GM15510 (cell line): ENCODE measurements around the gene SERPINA5.

Experiments
- POLR2A ChIP-seq: IDR thresholded peaks from 3 replicates; pipeline ENCODE4 v1.6.1; 2011; ENCODE audit warnings: borderline replicate concordance; ENCODE audit not compliant: insufficient read length; ENCODE audit errors: extremely low read depth

Gene SERPINA5

GRCh38 chr14:94562022-94562421 is 19.2 kb upstream of the SERPINA5 start:
- no peak for TF ChIP-seq POLR2A

GRCh38 chr14:94562941-94563883 is 18.0 kb upstream of the SERPINA5 start:
- TF ChIP-seq POLR2A: no peak

DNA sequence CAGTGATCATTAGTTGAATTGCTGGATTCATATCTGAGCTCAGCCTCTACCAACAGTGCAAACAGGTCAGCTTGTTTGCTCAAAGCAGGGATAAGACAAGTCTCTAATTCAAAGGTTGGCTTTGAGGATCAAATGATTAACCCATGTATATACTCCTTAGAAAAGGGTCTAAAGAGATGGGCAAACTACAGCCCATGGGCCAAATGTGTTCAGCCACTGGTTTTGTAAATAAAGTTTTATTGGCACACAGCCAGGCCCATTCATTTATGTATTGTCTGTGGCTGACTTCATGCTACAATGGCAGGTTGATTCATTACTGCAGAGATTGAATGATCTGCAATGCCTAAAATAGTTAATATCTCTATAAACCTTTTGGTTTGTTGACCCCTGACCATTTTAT is 16.8 kb upstream of the SERPINA5 start:
- TF ChIP-seq POLR2A: no peak

DNA sequence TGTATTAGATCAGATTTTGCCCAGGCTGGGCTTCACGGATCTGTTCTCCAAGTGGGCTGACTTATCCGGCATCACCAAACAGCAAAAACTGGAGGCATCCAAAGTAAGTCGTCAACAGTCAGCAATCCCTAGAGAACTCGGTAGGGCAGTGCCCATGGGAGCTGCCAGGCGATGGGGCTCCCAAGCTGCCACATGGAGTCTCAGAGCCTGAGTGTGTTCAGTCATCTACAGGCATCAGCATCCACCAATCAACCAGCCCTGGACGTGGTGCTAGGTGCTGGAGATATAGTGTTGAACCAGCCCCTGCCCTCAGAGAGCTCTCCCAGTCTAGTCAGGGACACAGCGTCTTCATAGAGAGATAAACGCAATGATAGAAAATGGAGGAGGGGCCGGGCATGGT is 13.0 kb upstream of the SERPINA5 start:
- no peak for TF ChIP-seq POLR2A

DNA sequence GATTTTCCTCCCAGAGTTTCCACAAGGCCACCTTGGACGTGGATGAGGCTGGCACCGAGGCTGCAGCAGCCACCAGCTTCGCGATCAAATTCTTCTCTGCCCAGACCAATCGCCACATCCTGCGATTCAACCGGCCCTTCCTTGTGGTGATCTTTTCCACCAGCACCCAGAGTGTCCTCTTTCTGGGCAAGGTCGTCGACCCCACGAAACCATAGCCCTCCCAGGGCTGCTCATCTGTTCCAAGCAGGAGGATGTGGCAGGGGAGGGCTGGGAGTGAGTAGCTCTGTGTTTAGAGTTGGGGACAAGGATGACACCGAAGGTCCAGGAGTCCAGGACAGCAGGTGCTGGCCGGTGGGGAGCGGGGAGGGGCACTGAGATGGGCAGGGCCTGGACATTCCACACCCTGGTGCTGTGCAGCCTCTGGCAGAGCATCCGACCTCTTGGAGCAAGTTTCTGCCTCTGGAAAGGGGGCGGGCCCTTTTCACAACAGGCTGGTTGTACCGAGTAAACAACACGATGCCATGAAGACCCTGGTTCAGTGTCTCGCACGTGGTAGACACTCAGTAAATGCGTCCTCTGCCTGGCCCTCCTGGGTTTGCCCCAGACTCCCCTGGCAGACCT is 11.7 kb upstream of the SERPINA5 start:
- no peak for TF ChIP-seq POLR2A

- TF ChIP-seq POLR2A: no peak
Observed at GRCh38 chr14:94570002-94570400, 11.2 kb upstream of the SERPINA5 start.

DNA sequence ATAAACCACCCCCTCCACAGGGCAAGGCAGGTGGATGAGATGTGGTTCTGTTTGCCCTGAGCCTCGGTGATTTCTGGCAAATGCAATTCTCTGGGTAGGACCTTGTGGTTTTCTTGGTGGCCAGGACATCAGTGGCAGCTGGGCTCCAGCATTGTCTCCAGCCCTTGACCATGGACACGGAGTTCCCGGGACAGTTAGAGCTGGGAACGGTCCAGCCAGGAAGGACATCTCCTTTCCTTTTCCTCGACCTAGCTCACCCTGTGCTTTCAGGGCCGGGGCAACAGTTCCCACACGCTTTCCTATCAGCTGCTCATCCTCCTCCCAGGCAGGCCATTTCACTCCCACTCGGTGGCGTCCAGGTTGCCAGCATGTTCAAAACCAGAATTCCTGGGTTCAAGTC is 10.8 kb upstream of the SERPINA5 start:
- TF ChIP-seq POLR2A: no peak

DNA sequence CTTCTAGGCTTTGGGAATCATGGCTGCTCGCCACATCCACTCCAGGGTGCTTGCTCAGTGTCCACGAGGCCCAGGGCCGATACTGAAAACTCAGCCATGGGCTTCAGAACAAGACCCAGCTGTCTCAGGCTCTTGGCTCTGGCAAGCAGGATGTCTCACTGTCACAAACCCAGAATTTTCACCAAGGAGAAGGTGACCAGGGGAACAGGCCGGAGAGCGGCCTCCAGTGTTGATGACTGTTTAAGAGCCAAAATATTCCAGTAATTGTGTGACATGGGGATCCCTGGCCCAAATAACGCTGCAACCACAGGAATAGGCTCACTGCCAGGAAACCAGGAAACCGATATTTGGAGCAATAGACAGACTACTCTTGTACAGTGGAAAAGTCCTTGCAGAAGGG is 9.8 kb upstream of the SERPINA5 start:
- TF ChIP-seq POLR2A: no peak

DNA sequence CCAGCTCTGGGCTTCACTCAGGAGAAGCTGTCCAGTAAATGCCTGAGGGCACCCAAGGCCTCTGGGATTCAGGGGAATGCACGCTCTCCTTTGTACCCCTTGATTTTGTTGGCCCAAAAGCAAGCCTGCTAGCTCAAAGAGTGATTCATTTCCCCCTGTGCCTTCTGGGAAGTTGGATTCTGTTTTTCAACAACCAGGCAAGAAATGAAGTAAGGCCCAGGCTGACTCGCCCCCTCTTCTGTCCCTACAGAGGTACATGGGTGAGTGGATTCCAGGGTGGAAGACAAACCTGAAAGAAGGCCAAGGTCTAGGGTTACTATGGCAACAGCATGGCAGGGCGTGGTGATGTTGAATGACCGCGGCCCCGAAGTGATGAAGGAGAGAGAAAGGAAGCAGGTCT is 9.3 kb upstream of the SERPINA5 start:
- TF ChIP-seq POLR2A: no peak

- no peak for TF ChIP-seq POLR2A
Observed at GRCh38 chr14:94572637-94573303, 8.5 kb upstream of the SERPINA5 start.

DNA sequence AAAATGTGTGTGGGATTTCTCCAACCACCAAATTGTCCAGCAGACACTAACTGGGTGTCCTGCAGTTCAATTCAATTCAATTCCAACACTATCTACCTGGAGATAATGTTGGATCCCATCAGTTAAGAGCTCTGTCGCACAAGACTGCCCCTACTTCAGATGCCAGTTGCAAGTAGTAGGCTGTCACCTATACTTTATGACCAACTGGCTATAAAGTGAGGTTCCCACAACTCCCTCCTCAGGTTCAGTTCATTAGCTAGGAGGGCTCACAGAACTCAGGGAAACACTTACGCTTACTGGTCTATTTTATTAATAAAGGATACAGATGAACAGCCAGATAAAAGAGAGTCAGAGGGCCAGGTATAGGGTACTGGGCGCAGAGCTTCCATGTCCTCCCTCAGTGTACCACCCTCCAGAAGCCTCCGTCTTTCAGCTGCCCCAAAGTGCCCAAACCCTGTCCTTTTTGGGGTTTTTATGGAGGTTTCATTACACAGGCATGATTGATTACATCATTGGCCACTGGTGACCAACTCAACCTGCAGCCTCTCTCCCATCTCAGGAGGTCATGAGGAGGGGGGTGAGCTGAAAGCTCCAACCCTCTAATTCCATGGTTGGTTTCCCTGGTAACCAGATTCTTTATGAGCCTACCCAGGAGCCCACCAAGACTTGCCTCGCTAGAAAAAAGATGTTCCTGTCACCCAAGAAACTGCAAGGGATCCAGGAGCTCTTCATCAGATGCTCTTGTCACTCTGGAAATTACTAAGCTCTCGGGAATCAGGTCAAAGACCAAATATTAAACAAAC is 7.5 kb upstream of the SERPINA5 start:
- TF ChIP-seq POLR2A: no peak

DNA sequence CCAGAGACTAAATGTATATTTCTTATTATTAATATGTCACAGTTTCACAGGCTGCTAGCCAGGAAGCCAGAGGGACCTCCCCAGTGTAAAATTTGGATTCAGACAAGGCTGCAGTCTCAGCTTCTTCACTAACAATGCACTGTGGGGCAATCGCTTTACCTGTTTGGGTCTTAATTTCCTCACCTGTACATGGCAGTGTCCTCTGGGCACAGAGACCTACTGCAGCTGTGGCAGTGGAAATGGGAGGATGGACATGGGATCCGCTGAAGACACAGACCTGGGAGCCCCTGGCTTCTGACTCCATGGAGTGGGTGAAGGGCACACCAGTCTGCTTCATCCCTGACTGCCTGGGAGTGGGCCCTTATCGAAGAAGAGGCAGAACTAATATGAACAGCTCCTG is 6.9 kb upstream of the SERPINA5 start:
- TF ChIP-seq POLR2A: no peak

DNA sequence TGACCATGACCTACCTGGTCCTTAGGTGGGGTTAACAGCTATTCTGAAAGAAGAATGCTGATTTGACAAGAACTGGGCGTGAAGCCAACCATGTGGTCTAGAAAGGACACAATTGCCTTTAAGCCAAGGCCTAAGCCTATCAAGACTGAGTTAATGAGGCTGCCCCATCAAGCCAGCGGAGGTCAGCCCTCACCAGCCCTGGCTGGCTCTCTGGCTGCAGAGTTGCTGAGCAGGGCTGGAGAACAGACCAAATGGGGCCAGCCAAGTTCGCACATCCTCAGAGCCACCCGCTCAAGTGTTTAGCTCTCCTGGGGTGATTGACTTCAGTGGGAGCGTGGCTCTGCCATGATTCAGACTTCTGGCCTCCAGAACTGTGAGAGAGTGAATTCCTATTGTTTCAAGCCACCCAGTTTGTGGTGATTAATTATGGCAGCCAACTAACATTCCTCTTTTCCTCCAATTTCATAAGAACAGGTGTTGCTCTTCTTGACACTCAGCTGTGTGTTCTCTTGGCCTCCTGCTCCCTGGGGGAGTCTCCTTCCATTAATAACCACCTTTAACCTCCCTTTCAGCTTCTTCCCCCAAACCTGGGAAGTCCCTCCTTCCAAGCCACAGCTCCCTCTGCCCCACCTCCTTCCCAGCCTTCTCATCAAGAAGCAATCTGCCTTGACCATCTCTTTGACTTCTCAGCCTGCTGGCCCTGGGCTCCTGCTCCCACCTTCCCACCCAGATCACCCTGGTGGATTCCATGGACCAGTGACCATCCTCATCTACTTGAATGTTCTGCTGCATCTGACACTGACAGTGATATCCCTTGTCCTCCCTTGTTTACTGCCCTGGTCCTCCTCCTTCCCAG is 5.3 kb upstream of the SERPINA5 start:
- TF ChIP-seq POLR2A: no peak

- TF ChIP-seq POLR2A: no peak
Observed at GRCh38 chr14:94578712-94579111, 2.5 kb upstream of the SERPINA5 start.
